ENCODE measurements around the gene NCOA6. TPM values are rescaled to one million over a fixed set of nuclear protein-coding genes. Genes with fewer than 3 reads are reported as not detected.
"Not testable (repeated sequence)": the region's sequence is repeated elsewhere in the genome, so short reads cannot be mapped to it uniquely, and the experiment has no call there.

The NCOA6 gene
- total RNA-seq, 2 donors from 2014 or later: 20.4 to 24.1 TPM

DNA sequence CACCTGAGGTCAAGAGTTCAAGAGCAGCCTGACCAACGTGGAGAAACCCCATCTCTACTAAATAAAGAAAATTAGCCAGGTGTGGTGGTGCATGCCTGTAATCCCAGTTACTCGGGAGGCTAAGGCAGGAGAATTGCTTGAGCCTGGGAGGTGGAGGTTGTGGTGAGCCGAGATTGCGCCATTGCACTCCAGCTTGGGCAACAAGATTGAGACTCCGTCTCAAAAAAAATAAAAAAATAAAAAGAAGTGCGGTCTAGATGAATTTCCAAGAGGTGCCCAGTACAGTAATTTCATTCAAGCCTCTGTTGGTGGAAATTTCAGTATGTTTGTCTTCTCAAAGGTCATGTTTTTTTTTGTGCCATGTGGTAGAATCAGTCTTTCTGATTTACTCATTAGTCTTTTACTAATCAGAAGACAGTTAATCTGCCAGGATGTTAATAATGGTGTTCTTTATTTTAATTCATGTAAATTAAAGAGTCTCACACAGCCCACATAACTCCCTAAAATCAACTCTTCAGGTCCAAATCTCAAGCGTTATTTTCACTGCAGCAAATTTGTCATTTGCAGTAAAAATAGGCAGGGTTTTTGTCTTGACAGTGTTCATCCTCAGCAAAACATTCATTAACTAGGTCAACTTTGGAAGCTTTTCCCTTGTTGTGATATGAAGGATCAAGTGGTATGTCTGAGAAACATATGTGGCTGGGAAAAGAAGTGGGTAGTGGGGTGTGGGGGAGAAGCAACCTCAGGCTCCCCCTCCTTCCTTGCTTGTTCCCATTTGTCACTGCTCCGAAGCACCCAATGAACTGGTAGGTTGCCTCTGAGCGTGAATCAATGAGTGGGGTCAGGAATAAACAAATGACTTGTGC is 108.0 kb downstream of the NCOA6 start:
- no peak overlapping the region for H3K27ac Mint-ChIP-seq
- no peak for ATAC-seq

DNA sequence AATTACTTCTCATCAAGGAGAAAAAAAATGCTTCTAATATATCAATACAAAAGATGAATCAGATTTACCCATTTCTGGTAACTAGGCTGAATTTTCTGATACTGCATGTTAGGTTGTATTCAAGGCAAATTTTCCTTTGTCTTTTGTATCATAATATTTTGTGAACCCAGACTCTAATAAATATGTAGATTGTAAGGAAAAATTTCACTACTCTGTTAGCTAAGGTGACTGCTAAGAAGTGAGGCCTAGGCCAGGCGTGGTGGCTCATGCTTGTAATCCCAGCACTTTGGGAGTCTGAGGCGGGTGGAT is 108.6 kb downstream of the NCOA6 start:
- Mint-ChIP-seq H3K36me3 (no peaks in the 10 kb centered on the region), H3K9me3 (no peaks in the 10 kb centered on the region), H3K27ac (no peak overlapping the region)
- DNase-seq (ENCODE audit: low spot score in 2 of 2) (no peak), ATAC-seq (no peak)

More for the DNA sequence above, 108.0 kb downstream of the NCOA6 start:
- DNase-seq (ENCODE audit: low spot score in 2 of 2): no peak
- Mint-ChIP-seq H3K36me3 (no peaks in the 10 kb centered on the region), H3K9me3 (no peaks in the 10 kb centered on the region)

DNA sequence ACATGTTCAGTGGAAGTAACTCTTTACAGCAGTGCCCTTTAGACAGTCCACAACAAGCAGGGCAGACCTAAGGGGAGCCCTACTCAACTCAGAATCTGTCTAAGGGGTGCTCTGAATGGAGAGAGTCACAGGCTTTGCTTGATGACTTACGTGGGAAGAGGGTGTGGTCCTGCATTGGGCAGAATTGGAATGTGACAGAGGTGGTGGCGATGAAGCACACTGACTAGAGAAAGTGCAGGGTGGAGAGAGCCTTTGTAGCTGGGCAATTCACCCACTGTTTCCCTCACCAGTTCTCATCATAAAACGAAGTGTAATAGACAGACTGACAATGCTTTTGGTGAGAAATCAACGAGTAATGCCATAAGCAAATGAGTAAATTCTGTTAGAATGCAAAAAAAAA is 110.1 kb downstream of the NCOA6 start:
- H3K27ac Mint-ChIP-seq: no peak overlapping the region

DNA sequence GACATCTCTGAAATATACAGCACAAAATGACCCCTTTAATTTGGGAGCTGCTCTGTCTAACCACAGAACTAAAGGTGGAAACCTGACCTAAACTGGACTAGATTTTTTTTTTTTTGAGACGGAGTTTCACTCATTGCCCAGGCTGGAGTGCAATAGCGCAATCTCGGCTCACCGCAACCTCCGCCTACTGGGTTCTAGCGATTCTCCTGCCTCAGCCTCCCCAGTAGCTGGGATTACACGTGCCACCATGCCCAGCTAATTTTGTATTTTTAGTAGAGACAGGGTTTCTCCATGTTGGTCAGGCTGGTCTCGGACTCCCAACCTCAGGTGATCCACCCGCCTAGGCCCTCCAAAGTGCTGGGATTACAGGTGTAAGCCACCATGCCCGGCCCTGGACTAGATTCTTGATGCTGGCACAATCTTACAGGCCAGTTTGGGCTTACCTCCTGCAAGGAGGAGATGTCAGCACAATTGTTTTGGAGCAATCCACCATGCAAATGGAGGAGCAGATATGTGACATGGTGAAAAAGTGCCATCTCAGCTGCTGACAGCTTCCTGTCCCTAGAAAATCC is 111.4 kb downstream of the NCOA6 start:
- H3K9me3 Mint-ChIP-seq; ATAC-seq; DNase-seq (ENCODE audit: low spot score in 2 of 2); H3K36me3 Mint-ChIP-seq: not testable (repeated sequence)
- peak overlapping the region in 1 of 2 donors; percentile 46 for H3K27ac Mint-ChIP-seq

More for the DNA sequence above, 110.1 kb downstream of the NCOA6 start:
- no peak for ATAC-seq
- no peak for DNase-seq (ENCODE audit: low spot score in 2 of 2)
- no peaks in the 10 kb centered on the region for H3K36me3 Mint-ChIP-seq
- H3K9me3 Mint-ChIP-seq: no peaks in the 10 kb centered on the region

DNA sequence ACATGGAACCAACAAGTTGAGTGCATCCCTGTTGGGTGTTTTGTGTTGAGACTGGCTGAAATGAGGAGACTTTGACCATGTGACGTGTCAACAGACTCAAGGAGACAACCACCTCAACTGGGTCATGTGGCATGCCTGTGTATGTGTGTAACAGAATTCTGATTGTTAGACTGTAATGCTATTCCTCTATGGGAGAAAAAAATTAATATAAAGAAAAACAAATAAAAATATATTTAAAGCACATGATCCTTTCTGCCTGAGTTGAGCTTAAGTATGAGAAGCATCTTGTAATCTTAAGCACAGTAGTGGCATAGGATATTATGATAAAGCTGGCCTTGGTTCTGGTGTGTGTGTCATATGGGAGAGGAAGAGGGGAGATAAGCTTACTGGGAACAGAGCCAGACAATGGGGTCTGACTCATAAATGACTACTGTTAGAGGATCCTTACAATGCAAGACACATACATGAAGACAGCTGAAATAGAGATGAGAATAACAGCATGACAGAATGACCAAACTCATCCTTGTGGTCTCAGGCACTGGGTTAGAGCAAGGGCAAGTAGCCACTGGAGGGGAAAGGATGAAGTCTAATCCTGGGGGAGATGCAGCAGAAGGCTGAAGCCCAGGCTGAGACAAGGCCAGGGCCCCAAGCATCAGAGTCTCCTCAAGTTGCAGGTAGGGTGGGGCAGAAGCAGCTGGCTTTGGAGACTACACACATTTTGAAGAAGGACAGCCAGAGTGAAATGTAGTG is 112.1 kb downstream of the NCOA6 start:
- peak overlapping the region in 1 of 2 donors; percentile 46 for H3K27ac Mint-ChIP-seq
- ATAC-seq (peak; percentile 8 to 29), DNase-seq (ENCODE audit: low spot score in 2 of 2) (peak in 1 of 2 donors; percentile 13)
- H3K36me3 Mint-ChIP-seq: no peaks in the 10 kb centered on the region
- no peaks in the 10 kb centered on the region for H3K9me3 Mint-ChIP-seq

DNA sequence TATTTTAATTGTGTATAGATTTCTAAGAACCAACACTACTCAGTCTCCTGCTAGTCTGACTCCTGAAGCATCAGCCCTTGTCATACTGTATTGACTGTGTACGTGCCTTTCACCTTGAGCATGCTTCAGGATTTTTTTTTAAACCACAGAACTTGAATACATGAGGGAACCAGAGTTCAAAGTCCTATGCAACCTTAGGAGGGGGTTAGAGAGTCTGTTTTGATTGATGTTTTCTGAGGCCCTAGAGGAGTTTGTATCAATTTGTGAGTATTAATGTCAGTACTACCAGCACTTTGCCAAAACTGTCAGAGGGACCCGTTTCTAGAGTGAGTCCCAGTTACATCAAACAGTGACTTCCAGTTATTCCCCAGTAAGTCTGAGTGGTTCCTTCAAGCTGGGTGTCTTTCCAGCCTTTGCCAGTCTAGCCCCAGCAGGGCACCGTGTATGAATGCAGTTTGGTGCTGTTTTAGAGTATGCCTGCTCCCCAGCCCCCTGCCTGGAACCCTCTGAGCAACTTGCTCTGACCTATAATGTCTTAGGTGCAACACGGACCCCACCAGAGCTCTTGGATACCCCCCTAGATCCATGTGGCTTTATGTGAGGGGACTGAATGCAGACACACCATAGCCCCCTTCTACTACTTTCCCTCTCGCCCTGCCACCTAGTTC is 112.8 kb downstream of the NCOA6 start:
- ATAC-seq (no peak), DNase-seq (ENCODE audit: low spot score in 2 of 2) (no peak)
- Mint-ChIP-seq H3K9me3 (no peaks in the 10 kb centered on the region), H3K36me3 (no peaks in the 10 kb centered on the region), H3K27ac (no peak overlapping the region)

DNA sequence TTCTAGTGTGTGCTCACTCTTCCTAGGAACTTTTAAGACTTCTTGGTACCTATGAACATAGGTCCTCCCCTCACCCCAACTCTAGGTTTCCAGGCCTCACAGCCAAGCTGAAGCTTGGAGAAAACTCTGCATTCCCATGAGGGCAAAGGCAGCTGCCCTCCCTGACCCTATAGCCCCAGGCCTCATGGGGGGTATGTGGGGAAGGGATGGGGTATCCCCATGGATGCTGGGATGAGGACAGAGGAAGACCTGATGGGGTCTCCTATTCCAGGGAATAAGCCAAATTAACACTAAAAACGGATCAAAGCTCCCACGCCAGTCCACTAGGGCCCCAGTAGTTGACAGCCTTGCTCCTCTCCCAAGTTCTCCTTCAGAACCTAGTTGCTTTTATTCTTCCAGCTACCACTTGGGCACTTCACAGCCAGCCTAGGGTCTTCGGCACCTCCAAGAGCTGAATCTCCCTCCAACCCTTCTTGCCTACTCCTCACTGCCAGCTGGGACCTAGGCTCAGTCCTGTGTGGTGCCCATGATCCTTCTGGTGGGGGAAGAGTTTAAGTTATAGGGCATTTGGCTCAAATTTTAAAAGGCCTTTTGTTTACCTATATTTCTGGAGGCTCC is 113.5 kb downstream of the NCOA6 start:
- no peaks in the 10 kb centered on the region for H3K9me3 Mint-ChIP-seq
- H3K27ac Mint-ChIP-seq: no peak overlapping the region
- H3K36me3 Mint-ChIP-seq: no peaks in the 10 kb centered on the region
- no peak for DNase-seq (ENCODE audit: low spot score in 2 of 2)
- no peak for ATAC-seq

DNA sequence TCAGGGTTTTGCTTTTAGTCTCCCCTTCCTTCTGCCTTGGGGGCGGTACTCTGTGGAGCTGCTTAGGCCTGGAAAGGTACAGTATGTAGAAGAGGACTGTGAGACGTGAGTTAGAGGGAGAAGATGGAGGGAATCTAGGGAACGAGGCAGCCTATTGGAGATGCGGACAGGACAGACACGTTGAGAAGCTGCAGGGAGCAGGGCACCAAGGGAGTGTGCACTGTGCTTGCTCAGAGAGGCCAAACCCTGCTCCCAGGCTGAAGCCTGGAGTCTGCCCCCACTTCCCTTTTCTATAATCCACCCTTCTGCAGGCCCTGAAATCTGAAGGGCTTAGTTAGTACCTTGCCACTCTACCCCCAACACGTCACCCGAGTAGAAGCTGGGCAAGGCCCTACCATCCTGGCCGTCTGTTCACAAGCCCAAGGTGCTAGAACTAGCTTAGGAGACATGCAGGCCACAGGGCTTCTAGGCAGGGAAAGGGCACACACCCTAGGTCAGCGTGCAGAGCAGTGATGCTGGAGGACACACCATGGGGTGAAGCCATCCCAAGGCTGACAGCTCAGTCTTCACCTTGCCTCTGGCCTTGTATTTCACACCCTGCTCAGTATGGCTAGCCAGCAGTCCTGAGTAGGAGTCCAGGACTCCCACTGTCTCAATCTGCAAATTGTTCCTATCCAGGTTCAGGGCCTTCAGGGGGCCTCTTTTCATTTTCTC is 114.4 kb downstream of the NCOA6 start:
- no peak for ATAC-seq
- Mint-ChIP-seq H3K36me3 (no peaks in the 10 kb centered on the region), H3K9me3 (no peaks in the 10 kb centered on the region), H3K27ac (peak overlapping the region in 1 of 2 donors; percentile 5)
- DNase-seq (ENCODE audit: low spot score in 2 of 2): no peak

DNA sequence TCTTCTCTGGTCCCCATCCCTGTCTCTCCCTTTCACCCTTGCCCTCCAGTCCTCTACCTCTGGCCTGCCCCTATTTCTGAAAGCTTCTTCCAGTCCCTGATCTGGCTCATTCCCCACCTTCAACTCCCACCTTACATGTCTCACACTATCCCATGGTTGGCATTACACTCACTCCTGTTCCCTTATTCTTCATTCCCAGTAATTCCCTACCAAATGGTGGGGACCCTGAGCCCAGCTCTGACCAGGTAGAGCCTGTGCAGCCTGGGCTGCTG is 114.9 kb downstream of the NCOA6 start:
- ATAC-seq: no peak
- peak overlapping the region; percentile 5 to 32 for H3K27ac Mint-ChIP-seq

DNA sequence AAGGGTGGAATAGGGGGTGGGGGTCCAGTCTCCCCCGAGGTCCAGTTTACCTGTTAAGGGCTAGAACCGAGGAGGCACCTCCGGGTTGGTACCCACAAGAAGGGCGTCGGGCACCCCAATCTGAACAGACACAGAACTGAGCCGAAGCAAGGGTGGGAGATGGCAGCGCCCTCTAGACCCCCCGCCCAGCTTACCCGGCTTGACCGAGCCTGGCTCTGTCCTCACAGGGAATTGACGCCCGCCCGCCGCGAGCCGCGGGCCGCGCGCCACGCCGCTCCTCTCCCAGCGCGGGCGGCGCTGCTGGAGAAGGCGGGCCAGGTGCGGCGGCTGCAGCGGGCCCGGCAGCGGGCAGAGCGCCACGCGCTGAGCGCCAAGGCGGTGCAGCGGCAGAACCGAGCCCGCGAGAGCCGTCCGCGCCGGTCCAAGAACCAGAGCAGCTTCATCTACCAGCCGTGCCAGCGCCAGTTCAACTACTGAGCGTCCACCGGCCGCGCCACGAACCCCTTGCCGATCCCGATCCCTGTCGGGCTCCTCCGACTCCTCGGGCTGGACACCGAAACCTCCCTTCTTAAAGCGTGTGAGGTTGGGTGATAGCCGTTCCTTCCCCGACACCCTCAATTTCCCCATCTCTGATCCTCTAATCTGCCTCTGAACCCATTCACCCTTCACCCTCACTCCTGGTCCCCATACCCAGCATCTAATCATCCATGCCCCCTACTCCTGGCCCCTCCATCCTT is 115.5 kb downstream of the NCOA6 start:
- no peaks in the 10 kb centered on the region for H3K9me3 Mint-ChIP-seq
- H3K36me3 Mint-ChIP-seq: no peaks in the 10 kb centered on the region
- H3K27ac Mint-ChIP-seq: peak overlapping the region; percentile 76 to 94
- no peak for DNase-seq (ENCODE audit: low spot score in 2 of 2)
- ATAC-seq: peak; percentile 28 to 29

More for the DNA sequence above, 114.9 kb downstream of the NCOA6 start:
- Mint-ChIP-seq H3K9me3 (no peaks in the 10 kb centered on the region), H3K36me3 (no peaks in the 10 kb centered on the region)
- no peak for DNase-seq (ENCODE audit: low spot score in 2 of 2)

DNA sequence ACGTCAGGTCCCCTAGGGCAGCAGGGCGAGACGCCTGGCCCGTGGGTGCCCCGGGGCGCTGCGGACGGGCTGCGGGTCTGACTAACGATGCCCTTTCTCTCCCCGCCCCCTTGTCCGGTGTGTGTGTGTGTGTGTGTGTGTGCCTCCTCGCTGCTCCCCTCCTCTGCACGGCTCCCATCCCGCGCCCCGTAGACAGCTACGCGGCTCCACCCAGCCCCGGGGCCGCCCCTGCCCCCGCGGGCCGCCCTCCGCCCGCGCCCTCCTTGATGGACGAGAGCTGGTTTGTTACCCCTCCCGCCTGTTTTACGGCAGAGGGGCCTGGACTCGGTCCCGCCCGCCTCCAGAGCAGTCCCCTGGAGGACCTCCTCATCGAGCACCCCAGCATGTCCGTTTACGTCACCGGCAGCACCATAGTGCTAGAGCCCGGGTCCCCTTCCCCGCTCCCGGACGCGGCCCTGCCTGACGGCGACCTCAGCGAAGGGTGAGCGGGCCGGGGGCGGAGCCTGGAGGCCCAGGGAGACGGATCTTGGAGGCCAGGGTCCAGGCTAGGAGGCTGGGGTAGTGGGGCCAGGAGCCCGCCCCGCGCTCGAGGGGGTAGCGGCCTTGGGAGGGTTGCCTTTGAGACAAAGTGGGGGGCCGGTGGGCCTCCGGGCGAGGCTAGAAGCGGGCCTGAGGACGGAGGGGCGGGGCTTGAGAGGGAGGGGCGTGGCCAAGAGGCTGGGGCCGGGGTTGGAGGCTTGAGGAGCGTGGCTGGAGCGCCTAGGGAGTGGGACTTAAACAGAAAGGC is 116.2 kb downstream of the NCOA6 start:
- peak; percentile 77 to 80 for ATAC-seq
- H3K9me3 Mint-ChIP-seq: no peaks in the 10 kb centered on the region
- H3K27ac Mint-ChIP-seq: peak overlapping the region; percentile 76 to 94
- H3K36me3 Mint-ChIP-seq: no peaks in the 10 kb centered on the region
- DNase-seq (ENCODE audit: low spot score in 2 of 2): peak; percentile 83 to 89

DNA sequence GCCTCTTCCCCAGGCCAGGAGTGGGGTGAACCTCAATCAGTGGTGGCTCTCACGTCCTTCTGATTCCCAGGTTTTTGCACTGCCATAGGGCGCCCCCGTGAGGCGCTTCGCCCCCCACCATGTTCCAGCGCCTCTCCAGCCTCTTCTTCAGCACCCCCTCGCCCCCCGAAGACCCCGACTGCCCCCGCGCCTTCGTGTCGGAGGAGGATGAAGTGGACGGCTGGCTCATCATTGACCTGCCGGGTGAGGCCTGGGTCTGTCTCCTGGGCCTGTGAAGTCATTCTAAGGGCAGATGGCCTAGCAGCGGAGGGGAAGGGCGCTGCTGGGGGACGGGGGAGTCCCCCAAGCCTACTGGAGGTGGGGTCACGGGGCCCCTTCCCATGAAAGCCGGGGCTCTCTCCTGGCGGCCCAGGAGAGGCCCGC is 116.8 kb downstream of the NCOA6 start:
- Mint-ChIP-seq H3K36me3 (no peaks in the 10 kb centered on the region), H3K9me3 (no peaks in the 10 kb centered on the region), H3K27ac (peak overlapping the region; percentile 76 to 93)
- peak in 1 of 2 donors; percentile 70 for DNase-seq (ENCODE audit: low spot score in 2 of 2)
- ATAC-seq: peak; percentile 13 to 19

DNA sequence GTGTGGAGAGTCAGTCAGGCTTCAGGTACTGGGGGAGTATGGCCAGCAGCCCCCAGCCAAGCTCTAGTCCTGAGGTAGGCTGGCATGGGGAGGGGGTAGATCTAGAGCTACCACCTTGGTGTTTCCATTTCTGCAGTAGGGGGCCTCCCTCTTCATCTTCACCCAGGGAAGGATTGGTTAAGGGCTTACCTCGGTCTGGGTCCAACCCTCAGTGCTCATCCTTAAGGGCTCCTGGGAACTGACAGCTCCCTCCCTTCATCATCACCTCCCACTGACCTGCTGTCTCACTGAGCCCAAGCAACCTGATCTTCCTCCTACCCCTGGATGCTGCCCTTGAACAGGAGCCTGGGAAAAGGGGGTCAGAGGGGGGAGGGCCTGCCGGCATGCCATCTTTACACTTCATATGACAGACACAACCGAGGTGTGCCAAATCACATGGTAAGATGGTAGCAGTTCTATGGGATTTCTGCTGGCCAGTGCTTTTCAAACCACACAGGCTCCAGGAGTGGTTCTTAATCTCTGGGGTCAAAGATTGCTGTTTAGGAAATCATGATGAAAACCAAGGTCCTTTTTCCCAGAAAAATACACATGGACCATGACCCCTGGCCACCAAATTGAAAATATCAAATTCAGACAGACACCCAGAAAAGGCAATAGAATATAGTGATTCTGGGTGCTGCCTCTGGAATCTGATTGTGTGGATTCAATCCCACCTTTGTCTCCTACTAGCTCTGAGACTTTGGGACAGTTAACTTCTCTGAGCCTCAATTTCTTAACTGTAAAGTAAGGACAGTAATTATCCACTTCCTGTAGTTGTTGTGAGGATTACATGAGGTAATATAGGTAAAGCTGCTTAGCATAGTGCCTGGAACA is 118.3 kb downstream of the NCOA6 start:
- Mint-ChIP-seq H3K36me3 (no peaks in the 10 kb centered on the region), H3K9me3 (no peaks in the 10 kb centered on the region), H3K27ac (no peak overlapping the region)
- DNase-seq (ENCODE audit: low spot score in 2 of 2) (no peak), ATAC-seq (no peak)

DNA sequence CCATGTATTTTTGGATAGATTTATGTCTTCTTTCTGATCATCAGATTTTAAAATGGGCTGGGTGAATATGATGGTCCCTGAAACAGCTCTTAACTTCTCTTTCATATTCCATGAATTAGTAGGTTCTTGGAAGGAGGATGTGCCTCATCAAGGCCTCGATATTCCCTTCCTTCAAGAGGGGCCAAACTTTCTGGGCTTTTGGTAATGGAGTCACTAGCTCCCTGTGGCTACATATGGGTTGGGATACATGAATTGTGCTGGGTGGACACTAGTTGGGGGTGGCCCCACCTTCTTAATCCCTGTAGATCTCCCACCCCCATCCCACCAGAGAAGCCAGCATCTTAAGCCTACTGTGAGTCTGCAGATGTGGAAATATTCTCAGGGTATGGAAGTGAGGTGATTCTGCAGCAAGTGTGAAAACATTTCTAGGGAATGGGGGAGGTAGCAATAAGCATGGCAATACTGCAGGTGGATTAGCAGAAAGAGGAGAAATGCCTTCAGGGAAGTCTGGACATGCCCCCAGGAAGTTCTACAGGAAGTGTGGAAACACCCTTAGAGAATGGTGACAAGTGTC is 119.1 kb downstream of the NCOA6 start:
- Mint-ChIP-seq H3K27ac (no peak overlapping the region), H3K36me3 (no peaks in the 10 kb centered on the region), H3K9me3 (no peaks in the 10 kb centered on the region)
- DNase-seq (ENCODE audit: low spot score in 2 of 2): no peak
- ATAC-seq: no peak

All from activated naive CD4-positive, alpha-beta T cell treated with anti-CD3 and anti-CD28 coated beads, Interleukin-2, amount 50 U/mL, for 72 hours (primary cell).